Breast epithelium (tissue), 3 donors: Measurements from ENCODE around the gene F2.

Experiments used
- POLR2A ChIP-seq: fragments of 450-650 bp; IDR thresholded peaks from one replicate; pipeline ENCODE4 v1.6.1; 2016; ENCODE audit warnings: antibody characterized with exemption, mild to moderate bottlenecking, moderate library complexity
- POLR2AphosphoS5 ChIP-seq, 3 donors: sonication (generic); formaldehyde crosslinking; IDR thresholded peaks; one replicate each; pipeline ENCODE4 v1.6.1; 2017; ENCODE audit warnings: antibody characterized with exemption in 3 of 3
- TF ChIP-seq, protein P1 (sequence below), 3 donors: fragments of 450-650 bp; IDR thresholded peaks; one replicate each; pipeline ENCODE4 v1.5.1; 2016 to 2017; ENCODE audit warnings: antibody characterized with exemption in 3 of 3, mild to moderate bottlenecking in 3 of 3, moderate library complexity in 3 of 3

DNA sequence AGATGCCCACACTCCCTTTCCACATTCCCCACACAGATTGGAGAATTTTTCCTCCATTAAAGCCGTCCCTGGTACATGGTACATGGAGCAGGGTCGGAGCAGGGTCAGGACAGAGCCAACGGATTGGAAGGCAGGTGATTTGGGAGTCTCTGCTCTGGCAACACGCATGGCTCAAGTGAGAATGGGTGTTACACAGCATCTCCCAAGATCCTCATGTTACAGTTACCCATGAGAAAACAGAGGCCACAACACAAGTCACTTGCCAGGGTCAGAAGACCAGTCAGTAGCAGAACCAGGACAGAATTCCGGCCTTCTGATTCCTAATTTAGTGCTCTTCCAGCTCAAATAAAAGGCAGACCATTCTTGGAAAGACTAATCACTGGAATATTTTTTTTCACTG lies 7.7 kb upstream of the F2 start:
- TF ChIP-seq, protein P1, sequence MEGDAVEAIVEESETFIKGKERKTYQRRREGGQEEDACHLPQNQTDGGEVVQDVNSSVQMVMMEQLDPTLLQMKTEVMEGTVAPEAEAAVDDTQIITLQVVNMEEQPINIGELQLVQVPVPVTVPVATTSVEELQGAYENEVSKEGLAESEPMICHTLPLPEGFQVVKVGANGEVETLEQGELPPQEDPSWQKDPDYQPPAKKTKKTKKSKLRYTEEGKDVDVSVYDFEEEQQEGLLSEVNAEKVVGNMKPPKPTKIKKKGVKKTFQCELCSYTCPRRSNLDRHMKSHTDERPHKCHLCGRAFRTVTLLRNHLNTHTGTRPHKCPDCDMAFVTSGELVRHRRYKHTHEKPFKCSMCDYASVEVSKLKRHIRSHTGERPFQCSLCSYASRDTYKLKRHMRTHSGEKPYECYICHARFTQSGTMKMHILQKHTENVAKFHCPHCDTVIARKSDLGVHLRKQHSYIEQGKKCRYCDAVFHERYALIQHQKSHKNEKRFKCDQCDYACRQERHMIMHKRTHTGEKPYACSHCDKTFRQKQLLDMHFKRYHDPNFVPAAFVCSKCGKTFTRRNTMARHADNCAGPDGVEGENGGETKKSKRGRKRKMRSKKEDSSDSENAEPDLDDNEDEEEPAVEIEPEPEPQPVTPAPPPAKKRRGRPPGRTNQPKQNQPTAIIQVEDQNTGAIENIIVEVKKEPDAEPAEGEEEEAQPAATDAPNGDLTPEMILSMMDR (IDR thresholded peaks at IDR 0.05): no peak
- no peak for TF ChIP-seq POLR2A
- TF ChIP-seq POLR2AphosphoS5 (IDR thresholded peaks at IDR 0.05): no peak
